Lower lobe of right lung (tissue), 2 donors: ENCODE measurements around the gene NES. TPM values are rescaled to one million over a fixed set of nuclear protein-coding genes. Genes with fewer than 3 reads are reported as not detected.
A peak's percentile ranks its signal among the peaks of the same experiment; 100 is the strongest.

ENCODE experiments used
- ATAC-seq, 2 donors: fragments of 200-7000 bp; cut with Tn5 transposase; one replicate each; pipeline ENCODE4 v1.9.1; 2020 to 2022; ENCODE audit warnings: mild to moderate bottlenecking in 2 of 2, moderate library complexity in 2 of 2
- DNase-seq: peaks from one replicate; pipeline ENCODE4 v3.0.0-alpha.2; 2020
- H3K27ac ChIP-seq: fragments of 200-600 bp; one replicate; pipeline ENCODE4 v1.8.0; 2022
- H3K27me3 ChIP-seq: fragments of 200-600 bp; one replicate; pipeline ENCODE4 v1.8.0; 2022; ENCODE audit warnings: low read depth
- H3K36me3 ChIP-seq: fragments of 200-600 bp; one replicate; pipeline ENCODE4 v1.8.0; 2022; ENCODE audit warnings: mild to moderate bottlenecking
- H3K4me1 ChIP-seq: fragments of 200-600 bp; one replicate; pipeline ENCODE4 v1.8.0; 2022
- H3K4me3 ChIP-seq: fragments of 200-600 bp; one replicate; pipeline ENCODE4 v1.8.0; 2022; ENCODE audit warnings: mild to moderate bottlenecking
- H3K9me3 ChIP-seq: fragments of 200-600 bp; one replicate; pipeline ENCODE4 v1.8.0; 2022
- intact Hi-C: fragments of 100-400 bp; cut with DNase I; formaldehyde crosslinking; loops from one replicate; pipeline ENCODE4 v1.11.0; 2022
- total RNA-seq: library from RNA; stranded (reverse); fragmentation: NEBNext Ultra II Directional; extraction: Animal tissue kit (Norgen Biotek cat#: 25700); gene quantifications from one replicate; pipeline ENCODE4 v1.2.1, GENCODE V29; 2021
- TF ChIP-seq, protein P1 (sequence below): fragments of 200-600 bp; IDR thresholded peaks from one replicate; pipeline ENCODE4 v1.8.0; 2022; ENCODE audit warnings: antibody characterized with exemption, mild to moderate bottlenecking
- donor health status: DM: no; HTN: yes; CAD: no; lungs with severe emphysema.

Gene NES
- total RNA-seq, 1 donor from 2014 or later = 39.8 TPM

DNA sequence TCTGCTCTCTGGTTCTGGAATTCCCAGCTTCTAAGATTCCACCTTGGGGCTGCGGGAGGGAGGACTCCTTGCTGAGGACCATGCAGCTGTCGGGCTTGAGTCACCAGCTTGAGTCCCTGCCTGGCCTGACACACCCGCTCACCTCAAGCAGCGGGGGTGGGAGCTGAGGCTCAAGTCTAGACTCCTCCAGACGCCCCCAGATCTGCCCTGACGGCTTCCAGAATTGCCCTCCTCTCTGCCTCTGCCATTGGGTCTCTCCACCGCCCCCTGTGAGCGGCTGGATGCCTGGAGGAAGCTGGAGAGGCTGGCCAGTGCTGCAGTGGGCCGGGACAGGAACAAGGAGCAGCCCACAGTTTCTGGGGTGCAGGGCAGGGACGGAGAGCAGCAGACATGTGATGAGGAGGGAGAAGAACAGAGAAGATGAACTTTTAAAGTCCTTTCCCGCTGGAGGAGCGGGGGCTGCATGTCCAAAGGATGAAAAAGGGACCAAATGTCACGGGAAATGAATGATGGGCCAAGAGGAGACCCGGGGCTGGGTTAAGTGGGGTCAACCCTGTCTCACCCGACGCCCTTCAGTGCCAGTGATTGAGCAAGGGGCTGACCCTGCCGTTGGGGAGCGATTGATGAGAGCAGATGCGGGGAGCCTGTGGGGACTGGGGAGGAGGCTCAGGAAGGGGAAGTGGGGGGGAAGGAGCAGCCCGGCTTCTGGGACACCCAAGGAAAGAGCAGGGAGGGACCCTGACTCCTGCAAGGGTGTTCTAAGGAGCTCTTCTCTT is 14.6 kb upstream of the NES start:
- TF ChIP-seq, protein P1, sequence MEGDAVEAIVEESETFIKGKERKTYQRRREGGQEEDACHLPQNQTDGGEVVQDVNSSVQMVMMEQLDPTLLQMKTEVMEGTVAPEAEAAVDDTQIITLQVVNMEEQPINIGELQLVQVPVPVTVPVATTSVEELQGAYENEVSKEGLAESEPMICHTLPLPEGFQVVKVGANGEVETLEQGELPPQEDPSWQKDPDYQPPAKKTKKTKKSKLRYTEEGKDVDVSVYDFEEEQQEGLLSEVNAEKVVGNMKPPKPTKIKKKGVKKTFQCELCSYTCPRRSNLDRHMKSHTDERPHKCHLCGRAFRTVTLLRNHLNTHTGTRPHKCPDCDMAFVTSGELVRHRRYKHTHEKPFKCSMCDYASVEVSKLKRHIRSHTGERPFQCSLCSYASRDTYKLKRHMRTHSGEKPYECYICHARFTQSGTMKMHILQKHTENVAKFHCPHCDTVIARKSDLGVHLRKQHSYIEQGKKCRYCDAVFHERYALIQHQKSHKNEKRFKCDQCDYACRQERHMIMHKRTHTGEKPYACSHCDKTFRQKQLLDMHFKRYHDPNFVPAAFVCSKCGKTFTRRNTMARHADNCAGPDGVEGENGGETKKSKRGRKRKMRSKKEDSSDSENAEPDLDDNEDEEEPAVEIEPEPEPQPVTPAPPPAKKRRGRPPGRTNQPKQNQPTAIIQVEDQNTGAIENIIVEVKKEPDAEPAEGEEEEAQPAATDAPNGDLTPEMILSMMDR = no peak
- Histone ChIP-seq H3K4me3 (no peak overlapping the region), H3K36me3 (no peaks in the 10 kb centered on the region), H3K27me3 (peaks cover 56% of the 10 kb centered on the region), H3K27ac (no peak overlapping the region), H3K9me3 (no peaks in the 10 kb centered on the region), H3K4me1 (peaks cover 23% of the 10 kb centered on the region)
- DNase-seq (no peak), ATAC-seq (peak; percentile 10 to 34)
- intact Hi-C loops = no loop called here

GRCh38 chr1:156691191-156691590 is 14.0 kb upstream of the NES start:
- no peak overlapping the region for H3K27ac ChIP-seq
- TF ChIP-seq, protein P1 = no peak
- ATAC-seq (no peak), DNase-seq (no peak)
- peaks cover 23% of the 10 kb centered on the region for H3K4me1 ChIP-seq
- H3K9me3 ChIP-seq = no peaks in the 10 kb centered on the region
- peaks cover 58% of the 10 kb centered on the region for H3K27me3 ChIP-seq
- intact Hi-C loops = no loop called here
- no peaks in the 10 kb centered on the region for H3K36me3 ChIP-seq
- H3K4me3 ChIP-seq = no peak overlapping the region

DNA sequence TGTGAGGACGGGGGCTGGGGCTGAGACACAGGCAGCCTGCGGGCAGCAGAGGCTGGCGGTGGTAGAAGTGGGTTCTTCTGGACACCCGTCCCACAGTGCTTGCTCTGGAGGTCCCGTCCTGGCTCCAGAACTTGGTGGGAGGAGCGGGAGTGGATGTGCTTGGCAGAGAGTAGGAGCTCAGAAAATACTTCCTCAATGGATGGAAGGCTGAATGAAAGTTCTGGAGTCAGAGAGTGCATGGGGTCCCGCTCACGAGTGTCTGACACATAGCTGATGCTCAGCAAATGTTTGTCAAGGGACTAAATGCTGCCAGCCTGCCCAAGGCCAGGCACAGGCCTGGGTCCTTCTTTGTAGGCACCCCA is 13.4 kb upstream of the NES start:
- ATAC-seq = no peak
- TF ChIP-seq, protein P1 = no peak
- H3K27me3 ChIP-seq = peaks cover 58% of the 10 kb centered on the region
- H3K27ac ChIP-seq = no peak overlapping the region
- intact Hi-C loops = no loop called here
- H3K4me3 ChIP-seq = no peak overlapping the region
- H3K36me3 ChIP-seq = no peaks in the 10 kb centered on the region
- DNase-seq = no peak
- H3K9me3 ChIP-seq = no peaks in the 10 kb centered on the region
- peaks cover 23% of the 10 kb centered on the region for H3K4me1 ChIP-seq

DNA sequence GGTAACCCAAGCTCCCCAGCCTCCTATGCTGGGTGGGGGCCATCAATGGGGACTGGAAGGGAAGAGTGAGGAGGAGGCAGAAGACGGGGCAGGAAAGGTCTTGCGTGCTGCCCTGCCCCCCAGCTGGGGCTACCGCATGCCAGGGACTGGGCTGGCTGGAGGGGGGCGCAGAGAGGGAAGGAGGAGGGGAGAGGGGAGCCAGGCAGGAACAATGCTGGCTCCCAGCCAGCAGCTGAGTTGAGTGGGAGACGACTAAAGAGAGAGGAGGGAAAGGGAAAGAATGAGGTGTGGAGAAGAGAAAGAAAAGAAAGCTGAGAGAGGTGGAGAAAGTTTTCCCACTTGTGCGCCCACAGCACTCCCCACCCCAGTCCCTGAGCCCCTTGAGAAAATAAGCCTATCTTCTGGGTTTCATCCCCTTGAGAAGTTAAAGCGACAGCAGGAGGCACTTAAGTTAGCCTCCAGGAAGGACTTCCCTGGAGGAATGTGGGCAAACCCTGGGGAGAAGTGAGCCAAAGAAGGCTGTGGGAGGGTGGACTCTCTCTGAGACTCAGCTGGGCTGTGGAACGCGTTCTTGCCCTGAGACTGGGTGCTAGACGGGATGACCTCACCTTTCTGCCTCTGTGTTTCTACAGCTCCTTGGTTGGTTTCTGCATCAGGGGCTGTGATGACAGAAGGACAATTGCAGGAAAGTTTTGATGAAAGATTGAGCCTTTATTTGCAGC is 12.9 kb upstream of the NES start:
- no peak for ATAC-seq
- no peak for DNase-seq
- TF ChIP-seq, protein P1 = no peak
- Histone ChIP-seq H3K4me1 (peaks cover 23% of the 10 kb centered on the region), H3K9me3 (no peaks in the 10 kb centered on the region), H3K4me3 (no peak overlapping the region), H3K36me3 (no peaks in the 10 kb centered on the region), H3K27ac (no peak overlapping the region), H3K27me3 (peaks cover 58% of the 10 kb centered on the region)
- intact Hi-C loops = no loop called here

DNA sequence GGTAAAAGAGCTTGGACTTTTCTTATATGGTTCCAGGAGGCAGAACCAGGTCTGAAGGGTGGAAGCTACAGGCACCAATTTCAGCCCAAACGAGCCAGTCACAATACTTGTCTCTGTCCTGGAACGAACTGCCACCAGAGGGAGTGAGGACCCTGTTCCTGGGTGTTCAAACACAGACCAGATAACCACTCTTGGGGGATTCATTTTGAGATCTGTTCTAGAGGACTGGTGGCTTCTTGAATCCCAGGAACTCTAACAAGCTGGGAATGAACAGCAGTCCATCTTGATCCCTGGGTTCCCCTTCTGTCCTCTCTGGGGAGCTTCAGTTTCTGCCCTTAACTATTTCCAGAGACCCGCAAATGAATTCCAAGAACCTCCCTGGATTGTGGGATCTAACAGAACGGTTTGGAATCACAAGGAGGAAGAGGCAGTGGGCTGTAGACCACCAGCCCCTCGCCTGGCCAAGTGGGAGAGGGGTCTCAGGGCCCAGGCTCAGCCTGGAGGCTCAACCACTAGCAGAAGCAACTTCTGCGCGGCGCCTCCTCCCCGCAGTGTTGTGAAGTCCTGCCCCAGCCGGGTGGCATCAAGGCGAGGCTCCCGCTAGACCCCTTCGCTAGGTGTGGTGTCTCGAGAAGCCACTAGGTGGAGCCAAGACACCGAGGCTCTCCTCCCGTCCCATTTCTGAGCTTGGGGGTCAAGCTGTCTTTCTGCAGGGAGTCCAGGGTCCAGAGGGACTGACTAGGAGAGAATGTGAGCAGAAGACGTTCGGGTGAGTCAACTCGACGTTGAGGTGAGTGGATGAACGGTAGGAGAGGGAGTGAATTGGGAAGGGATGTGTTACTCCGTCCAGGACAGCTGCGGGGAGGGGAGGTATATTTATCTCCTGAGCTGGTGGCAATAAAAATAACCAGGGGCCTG is 12.1 kb upstream of the NES start:
- H3K27me3 ChIP-seq = peaks cover 66% of the 10 kb centered on the region
- no peaks in the 10 kb centered on the region for H3K9me3 ChIP-seq
- ATAC-seq (peak; percentile 87 to 90), DNase-seq (peak; percentile 77)
- intact Hi-C loops = no loop called here
- no peak overlapping the region for H3K27ac ChIP-seq
- no peak overlapping the region for H3K4me3 ChIP-seq
- no peaks in the 10 kb centered on the region for H3K36me3 ChIP-seq
- TF ChIP-seq, protein P1 = peak; percentile 95
- H3K4me1 ChIP-seq = peaks cover 23% of the 10 kb centered on the region
